ENCODE data around the gene THRA.
A peak's percentile ranks its signal among the peaks of the same experiment; 100 is the strongest.

THRA gene, protein sequence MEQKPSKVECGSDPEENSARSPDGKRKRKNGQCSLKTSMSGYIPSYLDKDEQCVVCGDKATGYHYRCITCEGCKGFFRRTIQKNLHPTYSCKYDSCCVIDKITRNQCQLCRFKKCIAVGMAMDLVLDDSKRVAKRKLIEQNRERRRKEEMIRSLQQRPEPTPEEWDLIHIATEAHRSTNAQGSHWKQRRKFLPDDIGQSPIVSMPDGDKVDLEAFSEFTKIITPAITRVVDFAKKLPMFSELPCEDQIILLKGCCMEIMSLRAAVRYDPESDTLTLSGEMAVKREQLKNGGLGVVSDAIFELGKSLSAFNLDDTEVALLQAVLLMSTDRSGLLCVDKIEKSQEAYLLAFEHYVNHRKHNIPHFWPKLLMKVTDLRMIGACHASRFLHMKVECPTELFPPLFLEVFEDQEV

DNA sequence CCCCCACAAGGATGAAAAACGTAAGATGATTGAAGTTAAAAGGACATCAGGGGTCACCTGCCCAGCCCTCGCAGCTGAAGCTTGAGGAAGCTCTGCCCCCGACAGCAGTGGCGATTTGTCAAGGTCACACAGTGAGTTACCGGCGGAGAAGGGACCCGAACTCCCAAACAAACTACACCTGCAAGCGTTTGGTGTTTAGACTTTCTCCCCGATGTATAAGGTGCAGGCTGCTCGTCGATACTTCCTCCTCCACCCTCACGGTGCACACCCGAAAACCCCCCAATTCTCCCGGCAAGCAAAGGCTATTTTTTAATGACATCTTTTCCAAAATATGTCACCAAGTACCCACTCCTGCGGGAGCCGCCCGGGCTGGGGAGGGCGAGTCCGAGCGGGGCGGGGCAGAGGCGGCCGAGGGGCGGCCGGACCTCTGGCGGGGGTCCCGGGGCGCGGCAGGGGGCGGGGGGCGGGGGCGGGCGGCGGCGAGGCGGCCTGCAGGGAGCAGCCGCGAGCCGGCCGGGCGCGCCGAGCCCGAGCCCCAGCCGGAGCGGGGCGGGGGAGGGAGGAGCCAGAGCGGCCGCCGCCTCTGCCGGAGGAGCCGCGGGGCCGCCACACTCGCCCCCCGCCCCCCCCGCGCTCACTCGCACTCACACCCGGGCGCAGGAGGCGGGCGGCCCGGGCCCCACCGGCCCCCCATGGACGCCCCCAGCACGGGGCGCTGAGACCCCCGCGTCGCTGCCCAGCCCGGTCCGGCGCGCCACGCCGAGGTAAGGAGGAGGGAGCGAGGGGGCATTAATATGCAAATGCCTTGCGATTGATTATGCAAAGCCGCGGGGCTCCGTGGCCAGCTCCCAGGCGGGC is at the start of gene THRA:
Gene THRA (plus strand): TSS at position 637 of the 858 bp plus-strand sequence. CDS start 11,524 bp downstream, outside the sequence.
- peak in 1 of 3 donors; percentile 65 for DNase-seq (ENCODE audit: low read depth in 3 of 3)

DNA sequence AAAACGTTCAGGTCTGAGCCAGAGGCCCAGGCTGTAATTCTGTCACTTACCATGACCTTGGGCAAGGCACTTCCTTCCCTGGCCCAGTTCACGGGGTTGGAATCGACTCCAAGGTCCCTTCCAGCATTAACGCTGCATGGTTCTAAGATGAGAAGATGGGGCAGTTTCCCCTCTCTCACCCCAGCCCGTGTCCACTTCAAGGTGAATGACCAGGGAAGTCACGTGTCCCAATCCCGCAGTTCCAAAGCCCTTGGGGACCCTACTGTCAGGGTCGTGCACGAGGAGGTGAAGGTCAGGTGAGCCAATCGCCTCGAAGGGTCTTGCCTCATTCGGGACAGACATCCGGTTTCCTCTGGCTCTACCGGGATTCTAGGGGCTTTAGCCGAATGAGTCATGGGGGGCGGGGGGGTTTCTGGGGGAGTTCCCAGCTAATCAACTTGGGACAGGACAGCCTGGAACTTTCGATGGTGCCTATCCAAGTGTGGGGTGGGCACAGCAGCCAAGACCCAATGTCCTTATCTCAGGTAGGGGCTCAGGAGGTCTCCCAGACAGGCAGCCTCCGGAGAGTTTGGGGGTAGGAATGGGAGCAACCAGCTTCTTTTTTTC is 48.3 kb upstream of the THRA start:
- no peak for DNase-seq (ENCODE audit: low read depth in 3 of 3)

DNA sequence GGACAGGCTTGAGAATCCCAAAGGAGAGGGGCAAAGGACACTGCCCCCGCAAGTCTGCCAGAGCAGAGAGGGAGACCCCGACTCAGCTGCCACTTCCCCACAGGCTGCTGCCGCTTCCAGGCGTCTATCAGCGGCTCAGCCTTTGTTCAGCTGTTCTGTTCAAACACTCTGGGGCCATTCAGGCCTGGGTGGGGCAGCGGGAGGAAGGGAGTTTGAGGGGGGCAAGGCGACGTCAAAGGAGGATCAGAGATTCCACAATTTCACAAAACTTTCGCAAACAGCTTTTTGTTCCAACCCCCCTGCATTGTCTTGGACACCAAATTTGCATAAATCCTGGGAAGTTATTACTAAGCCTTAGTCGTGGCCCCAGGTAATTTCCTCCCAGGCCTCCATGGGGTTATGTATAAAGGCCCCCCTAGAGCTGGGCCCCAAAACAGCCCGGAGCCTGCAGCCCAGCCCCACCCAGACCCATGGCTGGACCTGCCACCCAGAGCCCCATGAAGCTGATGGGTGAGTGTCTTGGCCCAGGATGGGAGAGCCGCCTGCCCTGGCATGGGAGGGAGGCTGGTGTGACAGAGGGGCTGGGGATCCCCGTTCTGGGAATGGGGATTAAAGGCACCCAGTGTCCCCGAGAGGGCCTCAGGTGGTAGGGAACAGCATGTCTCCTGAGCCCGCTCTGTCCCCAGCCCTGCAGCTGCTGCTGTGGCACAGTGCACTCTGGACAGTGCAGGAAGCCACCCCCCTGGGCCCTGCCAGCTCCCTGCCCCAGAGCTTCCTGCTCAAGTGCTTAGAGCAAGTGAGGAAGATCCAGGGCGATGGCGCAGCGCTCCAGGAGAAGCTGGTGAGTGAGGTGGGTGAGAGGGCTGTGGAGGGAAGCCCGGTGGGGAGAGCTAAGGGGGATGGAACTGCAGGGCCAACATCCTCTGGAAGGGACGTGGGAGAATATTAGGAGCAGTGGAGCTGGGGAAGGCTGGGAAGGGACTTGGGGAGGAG is 47.5 kb upstream of the THRA start, which contains the start of gene CSF3:
Gene CSF3 (plus strand): TSS at position 436 of the 993 bp plus-strand sequence. CDS start 35 bp downstream, at position 471.
- no peak for DNase-seq (ENCODE audit: low read depth in 3 of 3)

DNA sequence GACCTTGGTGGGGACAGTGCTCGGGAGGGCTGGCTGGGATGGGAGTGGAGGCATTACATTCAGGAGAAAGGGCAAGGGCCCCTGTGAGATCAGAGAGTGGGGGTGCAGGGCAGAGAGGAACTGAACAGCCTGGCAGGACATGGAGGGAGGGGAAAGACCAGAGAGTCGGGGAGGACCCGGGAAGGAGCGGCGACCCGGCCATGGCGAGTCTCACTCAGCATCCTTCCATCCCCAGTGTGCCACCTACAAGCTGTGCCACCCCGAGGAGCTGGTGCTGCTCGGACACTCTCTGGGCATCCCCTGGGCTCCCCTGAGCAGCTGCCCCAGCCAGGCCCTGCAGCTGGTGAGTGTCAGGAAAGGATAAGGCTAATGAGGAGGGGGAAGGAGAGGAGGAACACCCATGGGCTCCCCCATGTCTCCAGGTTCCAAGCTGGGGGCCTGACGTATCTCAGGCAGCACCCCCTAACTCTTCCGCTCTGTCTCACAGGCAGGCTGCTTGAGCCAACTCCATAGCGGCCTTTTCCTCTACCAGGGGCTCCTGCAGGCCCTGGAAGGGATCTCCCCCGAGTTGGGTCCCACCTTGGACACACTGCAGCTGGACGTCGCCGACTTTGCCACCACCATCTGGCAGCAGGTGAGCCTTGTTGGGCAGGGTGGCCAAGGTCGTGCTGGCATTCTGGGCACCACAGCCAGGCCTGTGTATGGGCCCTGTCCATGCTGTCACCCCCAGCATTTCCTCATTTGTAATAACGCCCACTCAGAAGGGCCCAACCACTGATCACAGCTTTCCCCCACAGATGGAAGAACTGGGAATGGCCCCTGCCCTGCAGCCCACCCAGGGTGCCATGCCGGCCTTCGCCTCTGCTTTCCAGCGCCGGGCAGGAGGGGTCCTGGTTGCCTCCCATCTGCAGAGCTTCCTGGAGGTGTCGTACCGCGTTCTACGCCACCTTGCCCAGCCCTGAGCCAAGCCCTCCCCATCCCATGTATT is 46.5 kb upstream of the THRA start:
- DNase-seq (ENCODE audit: low read depth in 3 of 3) = no peak

DNA sequence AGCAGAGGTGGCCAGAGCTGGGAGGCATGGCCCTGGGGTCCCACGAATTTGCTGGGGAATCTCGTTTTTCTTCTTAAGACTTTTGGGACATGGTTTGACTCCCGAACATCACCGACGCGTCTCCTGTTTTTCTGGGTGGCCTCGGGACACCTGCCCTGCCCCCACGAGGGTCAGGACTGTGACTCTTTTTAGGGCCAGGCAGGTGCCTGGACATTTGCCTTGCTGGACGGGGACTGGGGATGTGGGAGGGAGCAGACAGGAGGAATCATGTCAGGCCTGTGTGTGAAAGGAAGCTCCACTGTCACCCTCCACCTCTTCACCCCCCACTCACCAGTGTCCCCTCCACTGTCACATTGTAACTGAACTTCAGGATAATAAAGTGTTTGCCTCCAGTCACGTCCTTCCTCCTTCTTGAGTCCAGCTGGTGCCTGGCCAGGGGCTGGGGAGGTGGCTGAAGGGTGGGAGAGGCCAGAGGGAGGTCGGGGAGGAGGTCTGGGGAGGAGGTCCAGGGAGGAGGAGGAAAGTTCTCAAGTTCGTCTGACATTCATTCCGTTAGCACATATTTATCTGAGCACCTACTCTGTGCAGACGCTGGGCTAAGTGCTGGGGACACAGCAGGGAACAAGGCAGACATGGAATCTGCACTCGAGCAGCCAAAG is 45.2 kb upstream of the THRA start:
- no peak for DNase-seq (ENCODE audit: low read depth in 3 of 3)

DNA sequence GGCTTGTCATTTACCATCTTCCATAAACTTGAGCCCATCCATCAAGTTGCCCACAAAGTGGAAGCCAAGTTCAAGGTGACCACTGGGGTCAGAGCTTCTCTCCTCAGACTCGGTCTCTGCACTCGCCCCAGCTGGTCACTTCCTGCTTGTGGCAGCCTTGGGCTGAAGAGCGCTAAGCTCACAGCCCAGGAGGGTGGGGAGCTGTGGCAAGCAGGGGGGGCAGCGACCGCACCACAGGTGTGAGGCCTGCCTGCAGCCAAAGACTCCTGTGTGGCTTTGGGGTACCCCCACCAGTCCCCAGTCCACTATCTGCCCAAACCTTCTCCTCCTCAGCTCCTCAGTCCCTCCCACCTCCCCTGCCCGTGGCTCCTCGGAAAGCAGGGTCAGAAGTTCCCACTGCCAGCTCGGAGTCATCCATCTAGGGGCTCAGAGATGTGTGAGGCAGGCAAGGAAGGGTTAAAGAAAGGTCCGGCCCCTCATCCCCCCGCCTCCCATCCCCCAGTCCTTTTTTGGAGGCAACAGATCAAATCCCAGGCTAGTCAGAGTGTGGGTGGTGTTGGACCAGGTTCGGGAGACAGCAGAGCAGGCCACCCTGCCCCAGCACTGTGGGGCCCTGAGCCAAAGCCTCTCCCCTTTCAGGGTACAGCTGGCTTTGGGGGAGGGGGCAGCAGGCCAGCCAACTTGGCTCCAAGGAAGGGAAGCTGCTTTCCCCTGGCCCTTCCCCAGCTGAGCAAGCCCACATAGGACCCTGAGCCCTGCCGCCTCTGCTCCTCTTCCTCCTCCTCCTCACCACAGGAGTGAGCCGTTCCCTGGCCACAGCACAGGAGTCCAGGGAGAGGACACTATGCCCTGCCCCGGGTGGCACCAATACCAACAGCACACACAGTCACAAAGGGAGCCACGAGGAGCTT is 44.3 kb upstream of the THRA start:
- no peak for DNase-seq (ENCODE audit: low read depth in 3 of 3)

DNA sequence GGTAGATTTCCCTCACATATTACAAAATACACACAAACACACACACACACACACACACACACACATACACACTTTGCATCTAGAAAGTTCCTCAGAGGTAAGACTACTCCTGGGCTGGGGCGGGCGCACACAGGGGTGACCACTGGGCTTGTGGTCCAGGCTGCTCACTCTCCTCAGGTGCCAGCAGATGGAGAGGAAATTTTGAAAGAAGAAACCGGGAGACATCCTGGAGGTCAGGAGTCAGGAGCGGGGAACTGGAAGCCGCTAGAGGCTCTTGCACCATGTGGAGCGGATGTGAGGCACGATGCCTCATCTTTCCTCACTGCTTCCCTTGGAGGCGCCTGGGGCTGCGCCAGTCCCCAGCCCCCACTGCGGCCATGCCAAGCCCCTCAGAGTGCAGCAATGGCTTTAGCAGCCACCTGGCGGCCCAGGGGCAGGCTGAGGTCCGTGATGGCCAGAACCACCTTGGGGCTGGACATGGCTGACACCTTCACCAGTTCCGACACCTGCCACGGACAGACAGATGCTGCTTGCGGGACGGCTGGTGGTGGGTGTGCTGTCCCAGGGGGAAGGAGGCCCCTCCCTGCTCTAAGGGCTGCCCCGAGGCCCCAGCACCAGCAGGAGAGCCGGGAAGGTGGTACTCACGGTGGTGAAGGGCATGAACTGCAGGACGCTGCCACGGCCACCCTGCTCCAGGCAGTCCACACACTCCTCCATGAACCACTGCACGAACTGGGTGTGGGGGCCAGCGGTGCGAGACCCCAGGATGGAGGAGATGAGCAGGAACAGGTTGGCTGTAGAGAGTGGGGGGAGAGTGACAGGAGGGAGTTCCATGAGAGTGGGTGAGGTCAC is 43.4 kb upstream of the THRA start:
- no peak for DNase-seq (ENCODE audit: low read depth in 3 of 3)

DNA sequence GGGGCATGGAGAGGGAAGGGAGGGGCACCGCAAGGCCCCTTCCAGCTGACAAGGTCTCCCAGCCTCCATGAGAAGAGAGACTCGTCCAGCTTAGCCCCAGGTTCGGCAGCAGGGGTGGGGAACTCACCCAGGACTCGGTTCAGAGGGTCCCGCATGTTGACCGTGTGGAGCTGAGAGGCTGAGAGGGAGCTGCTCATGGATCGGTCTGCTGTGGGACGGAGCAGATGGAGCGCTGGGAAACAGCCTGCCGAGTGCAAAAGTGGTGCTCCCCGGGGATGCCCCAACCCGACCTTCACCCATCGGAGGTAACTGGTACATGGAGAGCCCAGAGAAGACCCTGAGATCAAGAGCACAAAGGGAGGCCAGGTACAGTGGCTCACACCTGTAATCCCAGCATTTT is 42.6 kb upstream of the THRA start:
- no peak for DNase-seq (ENCODE audit: low read depth in 3 of 3)

DNA sequence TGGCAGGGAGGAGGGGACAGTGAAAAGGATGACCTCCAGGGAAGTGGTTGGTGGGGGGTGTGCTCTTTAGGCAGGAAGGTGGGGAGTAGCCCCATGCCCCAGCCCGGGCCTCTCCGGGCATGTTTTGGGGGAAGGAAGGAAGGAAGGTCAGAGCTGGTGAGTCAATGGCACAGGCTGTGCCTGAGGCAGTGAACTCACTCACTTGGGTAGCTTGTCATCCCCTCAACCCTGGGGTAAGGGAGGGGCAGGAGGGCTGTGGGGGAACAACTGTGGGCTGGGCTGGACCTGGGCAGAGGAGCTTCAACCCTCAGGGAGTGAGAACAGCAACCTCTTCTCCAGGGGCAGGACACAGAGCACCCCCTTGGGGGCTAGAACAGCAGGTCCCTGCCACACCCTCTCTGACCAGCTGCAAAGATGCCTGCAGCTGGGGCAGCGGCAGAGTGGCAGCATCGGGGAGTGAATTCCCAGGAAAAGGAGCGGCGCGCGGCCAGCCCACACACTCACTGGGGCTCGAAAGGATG is 41.3 kb upstream of the THRA start:
- no peak for DNase-seq (ENCODE audit: low read depth in 3 of 3)

DNA sequence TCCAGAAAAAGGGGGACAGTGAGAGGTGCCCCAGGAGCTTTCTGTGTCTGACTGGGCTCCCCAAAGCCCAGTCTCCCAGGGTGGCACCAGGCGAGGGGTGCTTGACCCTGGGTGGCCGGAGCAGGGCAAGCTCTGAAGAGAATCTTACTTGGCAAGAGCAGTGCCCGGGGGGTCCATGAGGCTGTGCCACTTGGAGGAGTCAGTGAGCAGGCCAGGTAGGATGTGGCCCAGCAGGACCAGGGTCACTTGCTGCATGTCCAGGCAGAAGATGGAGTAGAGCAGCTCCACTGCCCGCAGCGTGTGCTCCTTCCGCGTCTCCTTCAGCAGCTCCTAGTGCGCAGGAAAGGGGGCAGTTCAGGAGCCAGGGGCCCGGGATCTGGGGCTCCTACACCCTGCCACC is 40.3 kb upstream of the THRA start:
- DNase-seq (ENCODE audit: low read depth in 3 of 3) = no peak

DNA sequence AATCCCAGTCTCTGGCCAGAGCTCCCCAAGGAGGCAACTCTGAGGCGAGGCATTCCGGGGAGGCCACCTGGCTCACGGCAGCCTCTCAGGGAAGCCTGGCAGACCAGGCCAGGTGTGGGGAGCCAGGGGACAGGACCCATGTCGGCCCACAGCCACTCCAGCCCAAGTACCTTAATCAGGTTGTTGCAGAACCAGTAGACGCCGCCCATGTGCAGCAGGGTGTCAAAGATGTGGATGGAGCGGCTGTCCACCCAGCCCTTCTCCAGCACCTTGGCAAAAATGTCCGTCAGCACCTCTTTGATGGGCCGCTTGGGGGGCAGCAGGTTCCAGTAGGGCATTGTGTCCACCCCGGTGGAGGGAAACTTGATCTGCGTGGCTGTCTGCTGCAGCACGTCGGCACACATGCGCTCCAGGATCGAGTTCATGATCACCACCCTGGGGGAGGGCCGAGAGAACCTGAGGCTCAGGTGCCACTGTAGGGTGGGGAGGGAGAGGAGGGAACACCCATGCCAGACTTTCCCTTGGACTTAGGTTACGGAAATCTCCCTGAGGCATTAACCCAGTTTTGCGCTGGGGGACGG is 39.7 kb upstream of the THRA start:
- no peak for DNase-seq (ENCODE audit: low read depth in 3 of 3)

DNA sequence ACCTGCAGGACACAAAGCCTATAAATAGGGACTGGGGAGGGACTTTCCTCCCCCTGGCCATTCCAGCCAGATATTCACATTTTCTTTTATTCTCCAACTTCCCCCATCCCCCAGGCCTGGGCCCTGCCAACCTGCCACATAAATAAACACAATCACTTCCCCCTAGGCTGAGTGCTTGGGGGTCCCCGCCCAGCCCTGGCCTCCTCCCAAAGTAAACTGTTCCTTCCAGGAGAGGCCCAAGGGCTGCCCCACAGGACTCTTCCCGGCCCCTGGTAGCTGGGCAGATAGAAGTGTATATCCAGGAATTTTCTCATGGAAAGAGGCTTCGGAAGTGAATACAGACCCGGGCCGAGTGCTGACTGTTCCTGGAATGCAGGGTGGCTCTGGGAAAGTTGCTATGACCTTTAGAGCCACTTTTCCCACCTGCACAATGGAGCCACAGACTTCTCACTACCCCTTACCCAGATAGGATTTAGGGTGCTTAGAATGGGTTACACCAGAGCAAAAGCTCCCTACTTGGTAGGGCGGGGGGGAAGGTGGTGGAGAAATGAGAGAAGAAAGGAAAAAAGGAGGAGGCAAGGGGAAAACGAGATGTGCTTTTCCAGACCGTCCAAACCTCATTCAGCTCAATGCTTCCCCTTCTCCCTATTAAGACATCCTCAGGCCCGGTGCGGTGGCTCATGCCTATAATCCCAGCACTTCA is 39.0 kb upstream of the THRA start:
- DNase-seq (ENCODE audit: low read depth in 3 of 3) = no peak

DNA sequence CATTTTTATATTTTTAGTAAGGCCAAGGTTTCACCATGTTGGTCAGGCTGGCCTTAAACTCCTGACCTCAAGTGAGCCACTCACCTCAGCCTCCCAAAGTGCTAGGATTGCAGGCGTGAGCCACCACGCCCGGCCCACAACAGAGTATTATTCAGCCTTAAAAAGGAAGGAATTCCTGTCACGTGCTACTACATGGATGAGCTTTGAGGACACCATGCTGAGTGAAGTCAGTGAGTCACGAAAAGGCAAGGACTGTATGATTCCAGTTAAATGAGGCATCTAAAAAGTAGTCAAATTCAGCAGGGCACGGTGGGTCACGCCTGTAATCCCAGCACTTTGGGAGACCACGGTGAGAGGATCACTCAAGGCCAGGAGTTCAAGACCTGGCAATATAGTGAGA is 37.9 kb upstream of the THRA start:
- no peak for DNase-seq (ENCODE audit: low read depth in 3 of 3)

DNA sequence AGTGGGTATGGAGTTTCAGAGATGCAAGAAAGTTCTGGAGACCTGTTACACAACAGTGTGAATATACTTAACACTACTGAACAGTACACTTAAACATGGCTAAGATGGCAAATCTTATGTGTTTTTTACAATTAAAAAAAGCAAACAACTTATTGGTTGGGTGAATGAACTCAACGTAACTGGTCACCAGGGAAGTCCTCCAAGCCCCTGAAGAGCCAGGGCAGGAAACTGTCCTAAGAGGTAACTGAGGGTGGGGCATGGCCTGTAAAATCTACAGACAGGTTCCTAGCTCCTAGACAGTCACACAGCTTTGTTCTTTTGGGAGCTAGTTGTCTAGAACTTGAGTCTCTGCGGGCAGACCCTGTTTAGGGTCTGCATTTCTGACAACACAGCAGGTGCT is 37.2 kb upstream of the THRA start:
- no peak for DNase-seq (ENCODE audit: low read depth in 3 of 3)

DNA sequence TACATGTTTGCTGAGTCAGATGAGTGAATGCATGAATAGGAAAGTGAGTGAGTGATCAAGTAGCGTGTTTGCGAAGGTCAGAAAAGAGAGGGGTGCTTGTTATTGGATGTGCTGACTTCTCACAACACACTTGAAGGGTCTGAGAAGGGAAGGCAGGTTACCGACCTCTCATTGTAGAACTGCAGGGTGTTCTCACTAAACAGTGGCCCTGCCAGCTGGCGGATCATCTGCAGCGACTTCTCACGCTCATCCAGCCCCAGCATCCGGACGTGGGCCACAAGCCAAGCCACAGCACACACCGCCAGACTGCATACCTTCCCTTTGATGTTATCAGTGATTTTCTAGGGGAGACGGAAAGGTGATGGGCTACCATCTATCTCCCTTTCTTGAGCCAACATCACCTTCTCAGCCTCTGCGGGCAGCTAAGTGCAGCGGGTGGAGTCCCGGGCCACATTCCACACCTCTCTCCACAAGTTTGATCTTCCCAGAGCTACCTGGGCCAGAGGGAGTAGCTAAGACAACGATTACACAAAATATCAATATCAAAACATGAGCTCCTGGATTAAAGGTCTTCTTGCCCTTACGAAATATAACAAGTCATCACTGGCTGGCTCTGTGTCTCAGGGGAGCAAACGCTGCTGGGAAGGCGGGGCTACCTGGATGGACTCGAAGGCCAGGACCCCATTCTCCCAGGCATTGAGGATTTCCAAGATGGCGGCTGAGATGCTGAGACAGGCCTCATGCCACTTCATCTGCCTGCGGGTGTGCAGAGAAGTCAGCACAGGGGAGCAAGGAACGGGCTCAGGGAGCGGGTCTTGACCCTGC is 36.6 kb upstream of the THRA start:
- no peak for DNase-seq (ENCODE audit: low read depth in 3 of 3)

Data from stimulated activated CD4-positive, alpha-beta T cell treated with anti-CD3 and anti-CD28 coated beads, TNF-alpha, amount 100 ng/mL, for 48 hours (primary cell).